Measurements from ENCODE around the gene SUGCT. TPM values are rescaled to one million over a fixed set of nuclear protein-coding genes. Genes with fewer than 3 reads are reported as not detected.
A peak's percentile ranks its signal among the peaks of the same experiment; 100 is the strongest.
"Not testable (repeated sequence)": the region's sequence is repeated elsewhere in the genome, so short reads cannot be mapped to it uniquely, and the experiment has no call there.

Gene SUGCT
- total RNA-seq, 2 experiments from 2014 or later = 0.81 to 1.2 TPM

GRCh38 chr7:40646717-40647116 lies 511.9 kb downstream of the SUGCT start:
- CTCF ChIA-PET = interaction anchor here (1.3 kb wide), 1 partner anchor 10 kb away, joined by 3 read pairs; no protein-coding TSS in a partner anchor
- no peak overlapping the region for H3K27ac Mint-ChIP-seq
- intact Hi-C loops (cut with micrococcal nuclease) = no loop called here
- peaks cover 2% of the 10 kb centered on the region for H3K36me3 Mint-ChIP-seq (ENCODE audit: low read depth)
- H3K4me1 Mint-ChIP-seq (ENCODE audit: low read depth) = peaks cover 6% of the 10 kb centered on the region
- DNase-seq = no peak
- peaks cover 2% of the 10 kb centered on the region for H3K27me3 Mint-ChIP-seq (ENCODE audit: low read depth)
- peaks cover 3% of the 10 kb centered on the region for H3K9me3 Mint-ChIP-seq
- no peak overlapping the region for H3K4me3 Mint-ChIP-seq

GRCh38 chr7:40647719-40648118 lies 512.9 kb downstream of the SUGCT start:
- Mint-ChIP-seq H3K9me3 (peaks cover 3% of the 10 kb centered on the region), H3K27me3 (ENCODE audit: low read depth) (peaks cover 2% of the 10 kb centered on the region), H3K4me1 (ENCODE audit: low read depth) (peaks cover 7% of the 10 kb centered on the region), H3K4me3 (no peak overlapping the region), H3K36me3 (ENCODE audit: low read depth) (peaks cover 2% of the 10 kb centered on the region), H3K27ac (no peak overlapping the region)
- DNase-seq = no peak
- intact Hi-C loops (cut with micrococcal nuclease) = no loop called here
- CTCF ChIA-PET = interaction anchor here (0.6 to 1.3 kb wide), 2 partner anchors 11 to 322 kb away, joined by 3 read pairs; no protein-coding TSS in a partner anchor

- no peak for DNase-seq
- peaks cover 2% of the 10 kb centered on the region for H3K36me3 Mint-ChIP-seq (ENCODE audit: low read depth)
- CTCF ChIA-PET = no interaction called here
- no peak overlapping the region for H3K27ac Mint-ChIP-seq
- intact Hi-C loops (cut with micrococcal nuclease) = no loop called here
- H3K4me1 Mint-ChIP-seq (ENCODE audit: low read depth) = peaks cover 7% of the 10 kb centered on the region
- peaks cover 3% of the 10 kb centered on the region for H3K9me3 Mint-ChIP-seq
- no peak overlapping the region for H3K4me3 Mint-ChIP-seq
- peaks cover 1% of the 10 kb centered on the region for H3K27me3 Mint-ChIP-seq (ENCODE audit: low read depth)
Observed at GRCh38 chr7:40649247-40649646, 514.4 kb downstream of the SUGCT start.

- CTCF ChIA-PET; intact Hi-C loops (cut with micrococcal nuclease); H3K36me3 Mint-ChIP-seq (ENCODE audit: low read depth); H3K9me3 Mint-ChIP-seq; H3K4me3 Mint-ChIP-seq; H3K4me1 Mint-ChIP-seq (ENCODE audit: low read depth); H3K27me3 Mint-ChIP-seq (ENCODE audit: low read depth); DNase-seq; H3K27ac Mint-ChIP-seq: not testable (repeated sequence)
Observed at GRCh38 chr7:40650903-40651302, 516.1 kb downstream of the SUGCT start.

GRCh38 chr7:40654171-40654570 lies 519.4 kb downstream of the SUGCT start:
- H3K27me3 Mint-ChIP-seq (ENCODE audit: low read depth) = peaks cover 2% of the 10 kb centered on the region
- no peak overlapping the region for H3K27ac Mint-ChIP-seq
- peaks cover 3% of the 10 kb centered on the region for H3K9me3 Mint-ChIP-seq
- intact Hi-C loops (cut with micrococcal nuclease) = no loop called here
- CTCF ChIA-PET = no interaction called here
- DNase-seq = no peak
- no peak overlapping the region for H3K4me3 Mint-ChIP-seq
- H3K36me3 Mint-ChIP-seq (ENCODE audit: low read depth) = peaks cover 2% of the 10 kb centered on the region
- peaks cover 2% of the 10 kb centered on the region for H3K4me1 Mint-ChIP-seq (ENCODE audit: low read depth)

GRCh38 chr7:40655426-40655825 lies 520.6 kb downstream of the SUGCT start:
- Mint-ChIP-seq H3K27me3 (ENCODE audit: low read depth) (peaks cover 2% of the 10 kb centered on the region), H3K36me3 (ENCODE audit: low read depth) (peaks cover 2% of the 10 kb centered on the region), H3K4me1 (ENCODE audit: low read depth) (peaks cover 2% of the 10 kb centered on the region), H3K27ac (no peak overlapping the region), H3K4me3 (no peak overlapping the region), H3K9me3 (peaks cover 3% of the 10 kb centered on the region)
- intact Hi-C loops (cut with micrococcal nuclease) = no loop called here
- CTCF ChIA-PET = no interaction called here
- DNase-seq = no peak

GRCh38 chr7:40656349-40656748 lies 521.5 kb downstream of the SUGCT start:
- CTCF ChIA-PET = no interaction called here
- H3K36me3 Mint-ChIP-seq (ENCODE audit: low read depth) = no peaks in the 10 kb centered on the region
- H3K9me3 Mint-ChIP-seq = no peaks in the 10 kb centered on the region
- H3K4me1 Mint-ChIP-seq (ENCODE audit: low read depth) = peaks cover 2% of the 10 kb centered on the region
- intact Hi-C loops (cut with micrococcal nuclease) = no loop called here
- no peak overlapping the region for H3K27ac Mint-ChIP-seq
- H3K27me3 Mint-ChIP-seq (ENCODE audit: low read depth) = peaks cover 2% of the 10 kb centered on the region
- DNase-seq = no peak
- no peak overlapping the region for H3K4me3 Mint-ChIP-seq

GRCh38 chr7:40658729-40659128 lies 523.9 kb downstream of the SUGCT start:
- no peak overlapping the region for H3K27ac Mint-ChIP-seq
- CTCF ChIA-PET = no interaction called here

GRCh38 chr7:40659231-40659630 lies 524.4 kb downstream of the SUGCT start:
- no peaks in the 10 kb centered on the region for H3K4me1 Mint-ChIP-seq (ENCODE audit: low read depth)
- H3K27me3 Mint-ChIP-seq (ENCODE audit: low read depth) = peaks cover under 1% of the 10 kb centered on the region
- H3K36me3 Mint-ChIP-seq (ENCODE audit: low read depth) = no peaks in the 10 kb centered on the region
- no peak overlapping the region for H3K27ac Mint-ChIP-seq
- no peak overlapping the region for H3K4me3 Mint-ChIP-seq
- no peaks in the 10 kb centered on the region for H3K9me3 Mint-ChIP-seq
- DNase-seq = no peak
- CTCF ChIA-PET = no interaction called here
- intact Hi-C loops (cut with micrococcal nuclease) = no loop called here

More at GRCh38 chr7:40658729-40659128, 523.9 kb downstream of the SUGCT start:
- Mint-ChIP-seq H3K36me3 (ENCODE audit: low read depth) (no peaks in the 10 kb centered on the region), H3K9me3 (no peaks in the 10 kb centered on the region), H3K27me3 (ENCODE audit: low read depth) (peaks cover 2% of the 10 kb centered on the region), H3K4me1 (ENCODE audit: low read depth) (no peaks in the 10 kb centered on the region), H3K4me3 (no peak overlapping the region)
- intact Hi-C loops (cut with micrococcal nuclease) = no loop called here
- DNase-seq = no peak

GRCh38 chr7:40673285-40673684 lies 538.5 kb downstream of the SUGCT start:
- peaks cover 4% of the 10 kb centered on the region for H3K27me3 Mint-ChIP-seq (ENCODE audit: low read depth)
- no peaks in the 10 kb centered on the region for H3K36me3 Mint-ChIP-seq (ENCODE audit: low read depth)
- H3K4me1 Mint-ChIP-seq (ENCODE audit: low read depth) = peaks cover 18% of the 10 kb centered on the region
- H3K4me3 Mint-ChIP-seq = peak overlapping the region; percentile 22
- intact Hi-C loops (cut with micrococcal nuclease) = loop anchor here (1.0 kb wide), 2 partner anchors 28 kb away; no protein-coding TSS in a partner anchor
- peak; percentile 29 for DNase-seq
- no peaks in the 10 kb centered on the region for H3K9me3 Mint-ChIP-seq
- CTCF ChIA-PET = no interaction called here
- H3K27ac Mint-ChIP-seq = peak overlapping the region; percentile 75

GRCh38 chr7:40674316-40674715 lies 539.5 kb downstream of the SUGCT start:
- no peaks in the 10 kb centered on the region for H3K9me3 Mint-ChIP-seq
- no peaks in the 10 kb centered on the region for H3K36me3 Mint-ChIP-seq (ENCODE audit: low read depth)
- no peak overlapping the region for H3K4me3 Mint-ChIP-seq
- H3K27me3 Mint-ChIP-seq (ENCODE audit: low read depth) = peaks cover 4% of the 10 kb centered on the region
- intact Hi-C loops (cut with micrococcal nuclease) = no loop called here
- CTCF ChIA-PET = no interaction called here
- H3K27ac Mint-ChIP-seq = no peak overlapping the region
- no peak for DNase-seq
- H3K4me1 Mint-ChIP-seq (ENCODE audit: low read depth) = peaks cover 18% of the 10 kb centered on the region

GRCh38 chr7:40675741-40676140 lies 540.9 kb downstream of the SUGCT start:
- intact Hi-C loops (cut with micrococcal nuclease) = no loop called here
- Mint-ChIP-seq H3K27me3 (ENCODE audit: low read depth) (no peaks in the 10 kb centered on the region), H3K4me1 (ENCODE audit: low read depth) (peaks cover 18% of the 10 kb centered on the region), H3K9me3 (no peaks in the 10 kb centered on the region), H3K27ac (no peak overlapping the region), H3K36me3 (ENCODE audit: low read depth) (no peaks in the 10 kb centered on the region), H3K4me3 (no peak overlapping the region)
- DNase-seq = no peak
- CTCF ChIA-PET = no interaction called here

GRCh38 chr7:40676221-40676620 lies 541.4 kb downstream of the SUGCT start:
- no peaks in the 10 kb centered on the region for H3K27me3 Mint-ChIP-seq (ENCODE audit: low read depth)
- DNase-seq = no peak

More at GRCh38 chr7:40676221-40676620, 541.4 kb downstream of the SUGCT start:
- CTCF ChIA-PET = no interaction called here
- intact Hi-C loops (cut with micrococcal nuclease) = no loop called here
- Mint-ChIP-seq H3K36me3 (ENCODE audit: low read depth) (no peaks in the 10 kb centered on the region), H3K4me3 (no peak overlapping the region), H3K27ac (no peak overlapping the region), H3K9me3 (no peaks in the 10 kb centered on the region), H3K4me1 (ENCODE audit: low read depth) (peaks cover 18% of the 10 kb centered on the region)

All from activated naive CD4-positive, alpha-beta T cell treated with anti-CD3 and anti-CD28 coated beads for 36 hours (primary cell).